ENCODE results near the gene PRM1.

DNA sequence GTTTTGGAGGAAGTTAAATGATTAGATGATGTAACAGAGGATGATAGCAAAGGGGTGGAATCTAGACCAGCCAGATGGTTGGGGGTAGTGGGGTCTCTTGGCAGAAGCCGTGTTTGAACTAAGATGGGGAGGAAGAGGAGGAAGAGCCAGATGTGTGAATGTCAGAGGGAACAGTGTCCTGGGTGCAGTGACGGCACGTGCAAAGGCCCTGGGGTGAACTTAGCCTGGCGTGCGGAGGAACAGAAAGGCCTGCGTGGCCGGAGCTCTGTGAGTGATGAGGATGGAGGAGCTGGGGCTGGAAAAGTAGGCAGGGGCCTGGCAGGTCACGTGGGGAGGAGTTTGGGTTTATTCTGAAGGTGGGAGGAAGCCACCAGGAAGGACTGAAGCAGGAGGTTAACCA lies 37.7 kb upstream of the PRM1 start:
- TF ChIP-seq TARDBP (IDR thresholded peaks at IDR 0.05), result no peak
- no peak for TF ChIP-seq ZNF384 (IDR thresholded peaks at IDR 0.05)
- no peak for TF ChIP-seq ELF4 (IDR thresholded peaks at IDR 0.05)
- TF ChIP-seq L3MBTL2 (conservative IDR thresholded peaks at IDR 0.05), result no peak
- TF ChIP-seq FOXM1 (IDR thresholded peaks at IDR 0.05; ENCODE audit: borderline replicate concordance), result no peak
- TF ChIP-seq FOXK2 (IDR thresholded peaks at IDR 0.05), result no peak
- TF ChIP-seq SP1 (IDR thresholded peaks at IDR 0.05), result no peak
- TF ChIP-seq SUZ12 (IDR thresholded peaks at IDR 0.05), result no peak
